ENCODE results near the gene GHDC.

GRCh38 chr17:42224651-42225050 is 30.4 kb upstream of the GHDC start:
- no peak for TF ChIP-seq CTCF (optimal IDR thresholded peaks at IDR 0.05 in 1 of 3, IDR thresholded peaks at IDR 0.05 in 1 of 3, conservative IDR thresholded peaks at IDR 0.05 in 1 of 3; ENCODE audit: extremely low read depth in 1 of 3, insufficient read depth in 2 of 3, low read length in 3 of 3)
- TF ChIP-seq EZH2 (IDR thresholded peaks at IDR 0.05; ENCODE audit: low read length) = no peak
